HepG2 (cell line): Measurements from ENCODE around the gene KLF15. TPM values are rescaled to one million over a fixed set of nuclear protein-coding genes. Genes with fewer than 3 reads are reported as not detected.
A peak's percentile ranks its signal among the peaks of the same experiment; 100 is the strongest.

Experiments
- ATF6 ChIP-seq: sonication (generic); formaldehyde crosslinking; conservative IDR thresholded peaks from 2 replicates; pipeline ENCODE4 v1.4.0; 2020; ENCODE audit warnings: missing genetic modification reagents
- CREM ChIP-seq, 2 experiments: sonication (generic) in 1 of 2; formaldehyde crosslinking in 1 of 2; IDR thresholded peaks; 2 replicates each; pipeline versions ENCODE4 v1.4.0 to v1.6.1; 2016 to 2020; ENCODE audit warnings: antibody characterized with exemption in 1 of 2, mild to moderate bottlenecking in 1 of 2, missing genetic modification reagents in 1 of 2
- ELF4 ChIP-seq: sonication (generic); formaldehyde crosslinking; IDR thresholded peaks from 2 replicates; pipeline ENCODE4 v1.5.0; 2020; ENCODE audit warnings: missing genetic modification reagents, mild to moderate bottlenecking, moderate library complexity, borderline replicate concordance
- ERF ChIP-seq: IDR thresholded peaks from 2 replicates; pipeline ENCODE4 v1.6.1; 2018; ENCODE audit warnings: missing biosample characterization, missing genetic modification reagents
- FIP1L1 ChIP-seq: fragments of 200-400 bp; formaldehyde crosslinking; IDR thresholded peaks from 2 replicates; pipeline ENCODE4 v1.6.1; 2018; ENCODE audit warnings: low read depth, mild to moderate bottlenecking, low read length, moderate library complexity, borderline replicate concordance; ENCODE audit not compliant: insufficient read depth
- HNF1A ChIP-seq, 2 experiments: sonication (generic) in 1 of 2; formaldehyde crosslinking in 1 of 2; IDR thresholded peaks; 2 replicates each; pipeline versions ENCODE4 v1.4.0 to v1.6.1; 2016 to 2020; ENCODE audit warnings: borderline replicate concordance in 1 of 2, low read depth in 1 of 2, mild to moderate bottlenecking in 1 of 2, missing genetic modification reagents in 1 of 2
- HNF4G ChIP-seq, 2 experiments: sonication (generic) in 1 of 2; formaldehyde crosslinking in 1 of 2; IDR thresholded peaks; 2 replicates each; pipeline versions ENCODE4 v1.4.0 to v1.6.1; 2011 to 2020; ENCODE audit warnings: borderline replicate concordance in 2 of 2, low read depth in 2 of 2, mild to moderate bottlenecking in 2 of 2, low read length in 1 of 2, missing genetic modification reagents in 1 of 2, moderate library complexity in 1 of 2
- KAT7 ChIP-seq: IDR thresholded peaks from 2 replicates; pipeline ENCODE4 v1.6.1; 2018; ENCODE audit warnings: borderline replicate concordance, missing compliant biosample characterization
- RFX1 ChIP-seq: fragments of 450-650 bp; IDR thresholded peaks from 2 replicates; pipeline ENCODE4 v1.6.1; 2017
- SAP130 ChIP-seq: IDR thresholded peaks from 2 replicates; pipeline ENCODE4 v1.6.1; 2016; ENCODE audit warnings: low read depth
- SETDB1 ChIP-seq: sonication (generic); formaldehyde crosslinking; IDR thresholded peaks from 2 replicates; pipeline ENCODE4 v1.5.1; 2020; ENCODE audit warnings: missing genetic modification reagents, mild to moderate bottlenecking, borderline replicate concordance
- SPEN ChIP-seq: sonication (generic); formaldehyde crosslinking; IDR thresholded peaks from 2 replicates; pipeline ENCODE4 v1.5.1; 2020; ENCODE audit warnings: low read depth, mild to moderate bottlenecking, missing genetic modification reagents
- ZNF275 ChIP-seq: sonication (generic); formaldehyde crosslinking; IDR thresholded peaks from 2 replicates; pipeline ENCODE4 v1.8.0; 2022; ENCODE audit warnings: missing genetic modification reagents, mild to moderate bottlenecking, inconsistent platforms, borderline replicate concordance
- ZNF333 ChIP-seq: sonication (generic); formaldehyde crosslinking; IDR thresholded peaks from 2 replicates; pipeline ENCODE4 v1.4.0; 2020; ENCODE audit warnings: mild to moderate bottlenecking, missing genetic modification reagents, borderline replicate concordance
- ZNF430 ChIP-seq: sonication (generic); formaldehyde crosslinking; IDR thresholded peaks from 2 replicates; pipeline ENCODE4 v1.9.0; 2021; ENCODE audit warnings: mild to moderate bottlenecking, missing genetic modification reagents
- ZNF564 ChIP-seq: sonication (generic); formaldehyde crosslinking; IDR thresholded peaks from 2 replicates; pipeline ENCODE4 v1.8.1; 2023; ENCODE audit warnings: mild to moderate bottlenecking, missing genetic modification reagents
- ZNF782 ChIP-seq: sonication (generic); formaldehyde crosslinking; IDR thresholded peaks from 2 replicates; pipeline ENCODE4 v1.4.0; 2020; ENCODE audit warnings: missing genetic modification reagents, mild to moderate bottlenecking, borderline replicate concordance
- ZSCAN31 ChIP-seq: sonication (generic); formaldehyde crosslinking; IDR thresholded peaks from 2 replicates; pipeline ENCODE4 v1.5.0; 2020; ENCODE audit warnings: low read depth, mild to moderate bottlenecking, missing genetic modification reagents
- polyA plus RNA-seq, 8 experiments: library from polyadenylated mRNA; depleted of rRNA in 3 of 8; stranded (reverse) in 7 of 8; unstranded in 1 of 8; fragments of >200 nt; fragmentation: Illumina TruSeq in 4 of 8; extraction: Trizol in 4 of 8; gene quantifications; 2 replicates each; pipeline versions ENCODE4 v1.2.1 to v1.2.3, GENCODE V29; 2011 to 2016; ENCODE audit warnings: low read depth in 4 of 8, missing spikeins in 1 of 8, mixed read lengths in 1 of 8; ENCODE audit not compliant: insufficient read depth in 1 of 8
- total RNA-seq, 5 experiments: library from RNA; depleted of rRNA; stranded (reverse); fragments of >200 nt; fragmentation: Illumina TruSeq; extraction: Trizol; gene quantifications; 2 replicates each; pipeline ENCODE4 v1.2.3, GENCODE V29; 2016; ENCODE audit warnings: low read depth in 1 of 5
- TF ChIP-seq, protein P1 (sequence below): sonication (generic); formaldehyde crosslinking; conservative IDR thresholded peaks from 2 replicates; pipeline ENCODE4 v1.8.0; 2022; ENCODE audit warnings: low read depth, missing genetic modification reagents

Gene KLF15
- total and polyA plus RNA-seq, 2 of the 13 experiments (the other 11 are each of a cell fraction or from before 2014, with no cell fraction given): 7.1 to 7.8 TPM

DNA sequence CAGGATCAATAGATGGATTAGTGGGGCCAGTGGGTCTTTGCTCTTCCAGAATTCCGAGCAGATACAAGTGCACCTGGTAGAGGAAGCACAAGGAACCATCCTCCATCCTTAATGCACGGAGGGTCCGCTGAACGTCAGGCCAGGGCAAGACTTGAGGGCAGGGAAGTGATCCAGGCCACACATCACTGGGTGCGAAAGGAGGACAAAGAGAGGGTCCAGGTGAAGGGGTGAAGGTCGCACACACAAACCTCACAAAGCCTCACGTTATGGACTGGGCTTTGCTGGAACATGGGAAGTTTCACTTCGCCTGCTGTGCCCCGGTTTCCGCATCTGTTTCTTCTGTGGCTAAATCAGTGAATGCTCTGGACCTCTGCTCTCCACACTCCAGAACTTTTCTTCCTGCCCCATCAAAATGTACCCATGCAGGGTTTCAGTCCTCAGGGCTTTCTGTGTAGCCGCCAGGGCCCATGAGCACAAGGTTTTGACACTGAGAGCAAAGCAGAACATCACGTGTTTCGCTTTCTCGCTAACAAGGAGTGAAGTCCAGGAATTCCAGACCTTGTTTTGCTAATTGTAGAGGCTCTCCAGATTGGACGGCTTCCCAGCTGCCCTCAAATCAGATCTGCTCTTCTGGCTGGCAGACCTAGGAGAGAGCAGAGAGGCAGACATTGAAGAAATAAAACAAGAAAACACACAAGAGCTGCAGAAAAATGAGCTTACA is 56.3 kb downstream of the KLF15 start (continued):
- TF ChIP-seq ATF6 (CRISPR knock-in tag) (no peak), HNF4G (IDR thresholded peaks at IDR 0.05; ENCODE audit: borderline replicate concordance, low read depth, low read length) (no peak), HNF4G (CRISPR knock-in tag; IDR thresholded peaks at IDR 0.05; ENCODE audit: borderline replicate concordance, low read depth) (no peak), ZSCAN31 (0 out of 2 replicates have a peak, but pooled peaks have one; percentile 32), KAT7 (CRISPR knock-in tag) (no peak), SAP130 (CRISPR knock-in tag) (peak; percentile 60), ZNF564 (no peak), HNF1A (IDR thresholded peaks at IDR 0.05; ENCODE audit: low read depth) (no peak), HNF1A (CRISPR knock-in tag; IDR thresholded peaks at IDR 0.05; ENCODE audit: borderline replicate concordance) (no peak), RFX1 (no peak), ELF4 (no peak), ZNF430 (CRISPR knock-in tag) (0 out of 2 replicates have a peak, but pooled peaks have one; percentile 32), SPEN (CRISPR knock-in tag) (no peak), ZNF275 (no peak), FIP1L1 (no peak), SETDB1 (CRISPR knock-in tag) (no peak; the same call in 1 of the 2 replicates), CREM (IDR thresholded peaks at IDR 0.05) (no peak), CREM (CRISPR knock-in tag; IDR thresholded peaks at IDR 0.05) (no peak), ERF (0 out of 2 replicates have a peak, but pooled peaks have one; percentile 16), ZNF333 (no peak), ZNF782 (no peak)
- TF ChIP-seq, protein P1, sequence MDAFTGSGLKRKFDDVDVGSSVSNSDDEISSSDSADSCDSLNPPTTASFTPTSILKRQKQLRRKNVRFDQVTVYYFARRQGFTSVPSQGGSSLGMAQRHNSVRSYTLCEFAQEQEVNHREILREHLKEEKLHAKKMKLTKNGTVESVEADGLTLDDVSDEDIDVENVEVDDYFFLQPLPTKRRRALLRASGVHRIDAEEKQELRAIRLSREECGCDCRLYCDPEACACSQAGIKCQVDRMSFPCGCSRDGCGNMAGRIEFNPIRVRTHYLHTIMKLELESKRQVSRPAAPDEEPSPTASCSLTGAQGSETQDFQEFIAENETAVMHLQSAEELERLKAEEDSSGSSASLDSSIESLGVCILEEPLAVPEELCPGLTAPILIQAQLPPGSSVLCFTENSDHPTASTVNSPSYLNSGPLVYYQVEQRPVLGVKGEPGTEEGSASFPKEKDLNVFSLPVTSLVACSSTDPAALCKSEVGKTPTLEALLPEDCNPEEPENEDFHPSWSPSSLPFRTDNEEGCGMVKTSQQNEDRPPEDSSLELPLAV (CRISPR knock-in tag): no peak
